ENCODE data around the gene DUSP10.

The DUSP10 gene

DNA sequence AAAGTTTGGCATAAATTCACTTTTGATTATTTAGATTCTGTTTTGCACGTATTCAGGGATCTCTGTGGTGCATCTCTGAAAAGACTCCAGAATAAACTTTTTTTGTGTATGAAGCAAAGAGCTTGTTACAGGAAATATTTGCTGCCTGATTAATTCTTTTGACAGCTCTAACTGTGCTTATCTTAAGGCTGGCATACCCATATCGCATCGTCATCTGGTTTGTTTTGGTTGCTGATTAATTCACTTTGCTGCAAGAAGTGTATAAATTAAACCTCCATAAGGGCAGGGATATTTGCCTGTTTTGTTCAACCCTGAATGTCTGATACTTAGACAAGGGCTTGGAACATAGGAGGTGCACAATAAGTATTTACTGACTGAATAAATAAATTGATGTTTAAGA, 17.5 kb upstream of the DUSP10 start:
- H2AFZ ChIP-seq (ENCODE audit: low read length) = no peak overlapping the region
- H3K79me2 ChIP-seq (ENCODE audit: insufficient read depth, low read length) = no peaks in the 10 kb centered on the region
- no peak overlapping the region for H3K9ac ChIP-seq (ENCODE audit: low read length)
- no peaks in the 10 kb centered on the region for H3K9me2 ChIP-seq (ENCODE audit: low read depth, low read length)
- no peaks in the 10 kb centered on the region for H3F3A ChIP-seq (ENCODE audit: insufficient read depth, low read length)
- H4K20me1 ChIP-seq (ENCODE audit: insufficient read depth, low read length) = no peaks in the 10 kb centered on the region
- no peaks in the 10 kb centered on the region for H3K9me3 ChIP-seq (ENCODE audit: low read length)
- H3K4me2 ChIP-seq (ENCODE audit: low read length) = no peak overlapping the region
- peaks cover 24% of the 10 kb centered on the region for H3K4me1 ChIP-seq (ENCODE audit: insufficient read depth, low read length, severe bottlenecking)
- H3K36me3 ChIP-seq (ENCODE audit: insufficient read depth, low read length) = no peaks in the 10 kb centered on the region
- no peak for TF ChIP-seq EZH2 (IDR thresholded peaks at IDR 0.05; ENCODE audit: borderline replicate concordance, low read length)
- TF ChIP-seq, protein P1, sequence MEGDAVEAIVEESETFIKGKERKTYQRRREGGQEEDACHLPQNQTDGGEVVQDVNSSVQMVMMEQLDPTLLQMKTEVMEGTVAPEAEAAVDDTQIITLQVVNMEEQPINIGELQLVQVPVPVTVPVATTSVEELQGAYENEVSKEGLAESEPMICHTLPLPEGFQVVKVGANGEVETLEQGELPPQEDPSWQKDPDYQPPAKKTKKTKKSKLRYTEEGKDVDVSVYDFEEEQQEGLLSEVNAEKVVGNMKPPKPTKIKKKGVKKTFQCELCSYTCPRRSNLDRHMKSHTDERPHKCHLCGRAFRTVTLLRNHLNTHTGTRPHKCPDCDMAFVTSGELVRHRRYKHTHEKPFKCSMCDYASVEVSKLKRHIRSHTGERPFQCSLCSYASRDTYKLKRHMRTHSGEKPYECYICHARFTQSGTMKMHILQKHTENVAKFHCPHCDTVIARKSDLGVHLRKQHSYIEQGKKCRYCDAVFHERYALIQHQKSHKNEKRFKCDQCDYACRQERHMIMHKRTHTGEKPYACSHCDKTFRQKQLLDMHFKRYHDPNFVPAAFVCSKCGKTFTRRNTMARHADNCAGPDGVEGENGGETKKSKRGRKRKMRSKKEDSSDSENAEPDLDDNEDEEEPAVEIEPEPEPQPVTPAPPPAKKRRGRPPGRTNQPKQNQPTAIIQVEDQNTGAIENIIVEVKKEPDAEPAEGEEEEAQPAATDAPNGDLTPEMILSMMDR (IDR thresholded peaks at IDR 0.05; ENCODE audit: low read length) = no peak
- H3K27ac ChIP-seq (ENCODE audit: low read depth, low read length, poor library complexity, severe bottlenecking) = no peak overlapping the region
- H3K27me3 ChIP-seq (ENCODE audit: insufficient read depth, low read length) = no peaks in the 10 kb centered on the region
- no peak overlapping the region for H3K4me3 ChIP-seq (ENCODE audit: low read depth, low read length, poor library complexity, severe bottlenecking)

DNA sequence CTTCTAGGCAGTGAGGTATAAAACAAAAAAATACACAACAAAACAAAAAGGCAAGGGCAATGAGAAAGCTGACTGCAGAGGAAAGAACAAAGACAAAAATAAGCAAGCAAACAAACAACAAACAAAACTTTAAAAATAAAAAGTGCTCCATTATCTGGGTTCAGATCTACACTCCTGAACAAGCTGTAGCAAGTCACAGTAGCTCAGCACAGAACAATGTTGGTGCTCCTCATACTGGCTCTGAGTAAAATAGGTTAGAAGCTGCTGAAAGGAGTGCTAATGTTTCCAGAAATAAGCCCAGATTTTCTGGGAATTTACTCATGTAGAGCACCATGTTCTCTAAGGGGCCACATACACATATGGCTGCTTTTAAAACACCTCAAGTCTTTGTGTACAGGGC, 16.6 kb upstream of the DUSP10 start:
- no peak overlapping the region for H3K27ac ChIP-seq (ENCODE audit: low read depth, low read length, poor library complexity, severe bottlenecking)
- no peaks in the 10 kb centered on the region for H3K9me2 ChIP-seq (ENCODE audit: low read depth, low read length)
- H3K9ac ChIP-seq (ENCODE audit: low read length) = no peak overlapping the region
- no peaks in the 10 kb centered on the region for H3K36me3 ChIP-seq (ENCODE audit: insufficient read depth, low read length)
- no peaks in the 10 kb centered on the region for H4K20me1 ChIP-seq (ENCODE audit: insufficient read depth, low read length)
- no peaks in the 10 kb centered on the region for H3K79me2 ChIP-seq (ENCODE audit: insufficient read depth, low read length)
- H3F3A ChIP-seq (ENCODE audit: insufficient read depth, low read length) = no peaks in the 10 kb centered on the region
- no peak overlapping the region for H3K4me3 ChIP-seq (ENCODE audit: low read depth, low read length, poor library complexity, severe bottlenecking)
- no peak overlapping the region for H2AFZ ChIP-seq (ENCODE audit: low read length)
- no peak overlapping the region for H3K4me2 ChIP-seq (ENCODE audit: low read length)
- H3K27me3 ChIP-seq (ENCODE audit: insufficient read depth, low read length) = no peaks in the 10 kb centered on the region
- TF ChIP-seq, protein P1 (IDR thresholded peaks at IDR 0.05; ENCODE audit: low read length) = no peak
- no peak for TF ChIP-seq EZH2 (IDR thresholded peaks at IDR 0.05; ENCODE audit: borderline replicate concordance, low read length)
- peaks cover 29% of the 10 kb centered on the region for H3K4me1 ChIP-seq (ENCODE audit: insufficient read depth, low read length, severe bottlenecking)
- H3K9me3 ChIP-seq (ENCODE audit: low read length) = no peaks in the 10 kb centered on the region

GRCh38 chr1:221756830-221757551, 15.1 kb upstream of the DUSP10 start:
- Histone ChIP-seq H3K9me2 (ENCODE audit: low read depth, low read length) (no peaks in the 10 kb centered on the region), H3K9ac (ENCODE audit: low read length) (no peak overlapping the region), H3F3A (ENCODE audit: insufficient read depth, low read length) (no peaks in the 10 kb centered on the region; the same call in 1 of the 2 replicates), H4K20me1 (ENCODE audit: insufficient read depth, low read length) (no peaks in the 10 kb centered on the region), H3K4me3 (ENCODE audit: low read depth, low read length, poor library complexity, severe bottlenecking) (no peak overlapping the region), H3K36me3 (ENCODE audit: insufficient read depth, low read length) (no peaks in the 10 kb centered on the region), H3K79me2 (ENCODE audit: insufficient read depth, low read length) (no peaks in the 10 kb centered on the region), H3K27ac (ENCODE audit: low read depth, low read length, poor library complexity, severe bottlenecking) (no peak overlapping the region), H3K27me3 (ENCODE audit: insufficient read depth, low read length) (no peaks in the 10 kb centered on the region), H3K4me1 (ENCODE audit: insufficient read depth, low read length, severe bottlenecking) (peaks cover 29% of the 10 kb centered on the region), H2AFZ (ENCODE audit: low read length) (no peak overlapping the region), H3K9me3 (ENCODE audit: low read length) (no peaks in the 10 kb centered on the region), H3K4me2 (ENCODE audit: low read length) (no peak overlapping the region)
- TF ChIP-seq, protein P1 (IDR thresholded peaks at IDR 0.05; ENCODE audit: low read length) = no peak
- TF ChIP-seq EZH2 (IDR thresholded peaks at IDR 0.05; ENCODE audit: borderline replicate concordance, low read length) = no peak

All from OCI-LY1 (cell line).